Bronchial epithelial cell (primary cell): Measurements from ENCODE around the gene CTTNBP2. TPM values are rescaled to one million over a fixed set of nuclear protein-coding genes. Genes with fewer than 3 reads are reported as not detected.

Source experiments
- DNase-seq: peaks from one replicate; pipeline ENCODE4 v3.0.0-alpha.2; 2010; ENCODE audit warnings: low read depth
- FAIRE-seq: peaks from 2 replicates; lab custom pipeline; 2011; peaks lifted over from hg19 to GRCh38; lab: Jason Lieb, UNC
- H3K27me3 ChIP-seq: 2 replicates; pipeline ENCODE4 v1.5.1; 2011; ENCODE audit warnings: low read length; ENCODE audit not compliant: control insufficient read depth, insufficient read depth
- H3K36me3 ChIP-seq: 2 replicates; pipeline ENCODE4 v1.5.1; 2011; ENCODE audit warnings: low read length; ENCODE audit not compliant: control insufficient read depth, insufficient read depth
- H3K4me3 ChIP-seq: 2 replicates; pipeline ENCODE4 v1.5.1; 2011; ENCODE audit warnings: mild to moderate bottlenecking, low read depth, low read length, control low read depth
- total RNA-seq: library from RNA; depleted of rRNA; stranded (reverse); fragments of >200 nt; gene quantifications from 2 replicates; pipeline ENCODE4 v1.2.1, GENCODE V29; 2014
- TF ChIP-seq, protein P1 (sequence below): IDR thresholded peaks from 2 replicates; pipeline ENCODE4 v1.5.1; 2011; ENCODE audit warnings: mild to moderate bottlenecking, moderate library complexity, low read length, control low read depth, inconsistent platforms; ENCODE audit not compliant: insufficient read depth, severe bottlenecking

The CTTNBP2 gene
- total RNA-seq, 1 donor from 2014 or later, result 0.26 TPM

DNA sequence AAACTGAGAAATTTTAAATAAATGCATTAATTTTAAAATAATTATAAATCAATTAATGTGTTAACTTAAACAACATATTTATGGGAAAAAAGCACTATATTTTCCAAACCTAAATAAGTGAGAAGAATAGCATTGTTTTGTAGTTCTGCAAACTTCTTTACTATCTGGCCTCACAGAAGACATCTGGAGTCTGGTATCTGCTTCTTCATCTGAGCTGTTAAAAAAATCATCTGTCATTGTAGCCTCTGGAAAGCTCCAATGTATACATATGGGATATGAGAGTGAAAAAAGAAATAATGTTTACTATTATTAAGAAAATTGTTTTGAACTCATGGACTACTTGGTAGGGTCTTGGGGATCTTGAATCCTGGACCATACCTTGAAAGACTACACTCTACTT, 32.2 kb downstream of the CTTNBP2 start:
- Histone ChIP-seq H3K27me3 (no peaks in the 10 kb centered on the region), H3K4me3 (no peak overlapping the region), H3K36me3 (no peaks in the 10 kb centered on the region)
- TF ChIP-seq, protein P1, sequence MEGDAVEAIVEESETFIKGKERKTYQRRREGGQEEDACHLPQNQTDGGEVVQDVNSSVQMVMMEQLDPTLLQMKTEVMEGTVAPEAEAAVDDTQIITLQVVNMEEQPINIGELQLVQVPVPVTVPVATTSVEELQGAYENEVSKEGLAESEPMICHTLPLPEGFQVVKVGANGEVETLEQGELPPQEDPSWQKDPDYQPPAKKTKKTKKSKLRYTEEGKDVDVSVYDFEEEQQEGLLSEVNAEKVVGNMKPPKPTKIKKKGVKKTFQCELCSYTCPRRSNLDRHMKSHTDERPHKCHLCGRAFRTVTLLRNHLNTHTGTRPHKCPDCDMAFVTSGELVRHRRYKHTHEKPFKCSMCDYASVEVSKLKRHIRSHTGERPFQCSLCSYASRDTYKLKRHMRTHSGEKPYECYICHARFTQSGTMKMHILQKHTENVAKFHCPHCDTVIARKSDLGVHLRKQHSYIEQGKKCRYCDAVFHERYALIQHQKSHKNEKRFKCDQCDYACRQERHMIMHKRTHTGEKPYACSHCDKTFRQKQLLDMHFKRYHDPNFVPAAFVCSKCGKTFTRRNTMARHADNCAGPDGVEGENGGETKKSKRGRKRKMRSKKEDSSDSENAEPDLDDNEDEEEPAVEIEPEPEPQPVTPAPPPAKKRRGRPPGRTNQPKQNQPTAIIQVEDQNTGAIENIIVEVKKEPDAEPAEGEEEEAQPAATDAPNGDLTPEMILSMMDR, result no peak
- FAIRE-seq (no peak), DNase-seq (no peak)

DNA sequence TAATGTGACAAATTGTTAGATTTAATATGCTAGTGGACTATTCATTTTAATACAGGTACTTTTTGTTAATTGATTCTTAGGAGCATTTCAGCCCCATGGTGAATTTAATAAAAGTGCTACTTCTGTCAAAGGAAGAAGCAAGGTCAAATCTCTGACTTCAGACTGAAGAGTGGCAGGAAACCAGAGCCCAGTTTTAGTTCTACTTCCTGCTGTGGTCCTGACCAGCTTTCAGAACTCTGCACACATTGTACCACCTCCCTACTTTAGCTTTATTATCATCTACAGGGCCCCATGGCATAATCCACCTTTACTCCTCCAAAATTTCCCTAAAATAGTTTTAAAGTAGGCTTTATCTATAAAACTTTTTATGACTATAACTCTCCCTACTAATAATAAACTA, 33.7 kb downstream of the CTTNBP2 start:
- DNase-seq, result no peak
- no peaks in the 10 kb centered on the region for H3K36me3 ChIP-seq
- TF ChIP-seq, protein P1, result no peak
- no peaks in the 10 kb centered on the region for H3K27me3 ChIP-seq
- H3K4me3 ChIP-seq, result no peak overlapping the region
- FAIRE-seq, result no peak

DNA sequence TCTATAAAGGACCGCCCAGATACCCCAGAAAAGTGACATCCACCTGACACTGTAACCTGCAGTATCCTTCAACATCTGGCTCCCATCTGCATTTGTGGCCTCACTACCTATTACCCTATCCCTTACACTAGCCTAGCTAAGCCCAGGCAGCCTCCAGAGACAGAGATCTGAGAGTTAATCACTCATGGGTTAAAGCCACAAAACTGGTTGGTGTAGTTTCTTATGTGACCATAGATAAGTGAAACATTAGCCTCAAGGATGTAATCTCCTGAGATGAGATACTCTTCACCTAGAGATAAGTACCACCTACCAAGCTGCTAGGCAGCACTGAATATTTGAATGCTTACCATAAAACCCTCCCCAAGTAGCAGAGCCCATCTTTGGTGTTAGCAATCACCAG, 35.4 kb downstream of the CTTNBP2 start:
- no peaks in the 10 kb centered on the region for H3K27me3 ChIP-seq
- peak; percentile 49 for DNase-seq
- H3K4me3 ChIP-seq, result no peak overlapping the region
- H3K36me3 ChIP-seq, result no peaks in the 10 kb centered on the region
- TF ChIP-seq, protein P1, result no peak
- peak; percentile 75 for FAIRE-seq

DNA sequence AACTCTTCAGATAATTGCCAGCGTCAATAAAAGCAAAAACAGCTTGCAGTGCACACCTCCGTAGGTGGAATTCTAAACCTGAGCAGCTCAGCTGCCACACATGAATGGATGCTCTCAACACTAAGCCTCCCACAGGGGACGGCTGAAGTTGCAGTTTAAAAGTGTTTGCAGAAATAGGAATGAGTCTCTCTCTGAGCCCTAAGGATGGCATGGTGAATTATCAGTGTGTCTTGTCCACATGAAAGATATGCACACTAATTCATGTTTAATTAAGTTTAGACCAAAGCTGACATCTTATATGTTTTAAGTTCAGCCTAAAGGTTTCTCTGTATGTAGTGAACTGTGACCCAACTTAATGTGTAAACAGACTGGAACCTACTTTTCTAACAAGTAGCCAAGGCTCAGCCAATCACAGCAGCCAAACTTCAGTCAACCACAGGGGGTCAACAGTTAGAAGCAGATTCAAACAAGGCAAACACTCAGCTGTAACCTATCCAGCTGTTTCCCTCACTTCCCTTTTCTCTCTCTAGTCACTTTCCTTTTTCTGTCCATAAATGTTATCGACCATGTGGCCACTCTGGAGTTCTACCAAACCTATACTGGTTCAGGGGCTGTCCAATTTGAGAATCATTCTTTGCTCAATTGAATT, 38.1 kb downstream of the CTTNBP2 start:
- no peaks in the 10 kb centered on the region for H3K36me3 ChIP-seq
- H3K27me3 ChIP-seq, result no peaks in the 10 kb centered on the region
- no peak for DNase-seq
- FAIRE-seq, result no peak
- H3K4me3 ChIP-seq, result no peak overlapping the region
- TF ChIP-seq, protein P1, result no peak

DNA sequence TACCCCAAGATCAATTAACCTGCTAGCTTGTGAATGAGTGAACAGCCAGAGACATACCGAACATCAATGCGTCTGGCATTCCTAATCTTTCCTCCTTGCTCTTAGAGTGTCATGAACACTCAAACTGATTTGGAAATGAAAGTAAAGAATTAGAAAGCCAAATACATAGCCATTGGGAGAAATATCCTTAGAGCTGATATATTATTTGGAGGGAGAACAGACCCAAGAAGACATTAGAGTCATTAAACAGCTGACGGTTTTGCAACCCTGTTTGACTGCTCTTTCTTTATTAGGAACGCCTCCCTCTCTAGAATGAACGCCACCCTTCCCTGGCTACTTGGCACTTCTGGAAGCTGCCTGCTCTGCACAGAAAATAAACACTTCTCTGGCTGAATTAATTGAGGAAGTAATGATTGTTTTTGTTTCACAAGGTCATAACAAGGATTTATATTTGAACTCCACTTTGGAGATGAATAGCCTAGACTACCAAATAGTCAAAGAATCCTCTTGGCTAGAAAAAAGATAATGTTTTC, 42.8 kb downstream of the CTTNBP2 start:
- no peak for FAIRE-seq
- H3K36me3 ChIP-seq, result no peaks in the 10 kb centered on the region
- TF ChIP-seq, protein P1, result no peak
- no peaks in the 10 kb centered on the region for H3K27me3 ChIP-seq
- no peak for DNase-seq
- H3K4me3 ChIP-seq, result no peak overlapping the region
